Measurements from ENCODE around the gene CCR4.
"Not testable (repeated sequence)": the region's sequence is repeated elsewhere in the genome, so short reads cannot be mapped to it uniquely, and the experiment has no call there.

CCR4 gene

DNA sequence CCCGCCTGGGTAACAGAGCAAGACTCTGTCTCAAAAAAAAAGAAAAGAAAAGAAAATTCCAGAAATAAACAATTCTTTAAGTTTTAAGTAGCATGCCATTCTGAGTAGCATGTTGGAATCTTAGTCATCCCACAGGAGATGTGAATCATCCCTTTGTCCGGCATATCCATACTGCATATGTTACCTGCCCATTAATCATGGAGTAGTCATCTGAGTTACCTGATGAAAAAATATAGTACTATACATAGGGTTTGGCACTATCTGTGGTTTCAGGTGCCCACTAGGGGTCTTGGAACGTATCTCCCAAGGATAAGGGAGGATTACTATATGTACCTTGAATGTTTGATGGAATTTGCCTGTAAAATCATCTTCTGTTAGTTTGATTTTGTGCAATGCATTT lies 6.3 kb upstream of the CCR4 start:
- no peak for DNase-seq
- TF ChIP-seq POLR2A (IDR thresholded peaks at IDR 0.05; ENCODE audit: low read length) = no peak
- no peak for TF ChIP-seq GATA1 (IDR thresholded peaks at IDR 0.05; ENCODE audit: low read depth, low read length)

DNA sequence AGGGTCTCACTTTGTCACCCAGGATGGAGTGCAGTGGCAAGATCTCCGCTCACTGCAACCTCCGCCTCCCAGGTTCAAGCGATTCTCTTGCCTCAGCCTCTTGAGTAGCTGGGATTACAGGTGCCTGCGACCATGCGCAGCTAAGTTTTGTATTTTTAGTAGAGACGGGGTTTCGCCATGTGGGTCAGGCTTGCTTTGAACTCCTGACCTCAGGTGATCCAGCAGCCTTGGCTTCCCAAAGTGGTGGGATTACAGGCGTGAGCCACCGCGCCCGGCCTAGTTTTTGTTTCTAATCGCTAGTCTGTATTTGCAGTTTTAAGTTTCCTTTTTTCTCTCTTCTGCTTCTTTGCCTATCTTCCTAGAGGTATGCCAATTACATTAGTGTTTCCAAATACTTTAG lies 5.8 kb upstream of the CCR4 start:
- not testable (repeated sequence) for DNase-seq

DNA sequence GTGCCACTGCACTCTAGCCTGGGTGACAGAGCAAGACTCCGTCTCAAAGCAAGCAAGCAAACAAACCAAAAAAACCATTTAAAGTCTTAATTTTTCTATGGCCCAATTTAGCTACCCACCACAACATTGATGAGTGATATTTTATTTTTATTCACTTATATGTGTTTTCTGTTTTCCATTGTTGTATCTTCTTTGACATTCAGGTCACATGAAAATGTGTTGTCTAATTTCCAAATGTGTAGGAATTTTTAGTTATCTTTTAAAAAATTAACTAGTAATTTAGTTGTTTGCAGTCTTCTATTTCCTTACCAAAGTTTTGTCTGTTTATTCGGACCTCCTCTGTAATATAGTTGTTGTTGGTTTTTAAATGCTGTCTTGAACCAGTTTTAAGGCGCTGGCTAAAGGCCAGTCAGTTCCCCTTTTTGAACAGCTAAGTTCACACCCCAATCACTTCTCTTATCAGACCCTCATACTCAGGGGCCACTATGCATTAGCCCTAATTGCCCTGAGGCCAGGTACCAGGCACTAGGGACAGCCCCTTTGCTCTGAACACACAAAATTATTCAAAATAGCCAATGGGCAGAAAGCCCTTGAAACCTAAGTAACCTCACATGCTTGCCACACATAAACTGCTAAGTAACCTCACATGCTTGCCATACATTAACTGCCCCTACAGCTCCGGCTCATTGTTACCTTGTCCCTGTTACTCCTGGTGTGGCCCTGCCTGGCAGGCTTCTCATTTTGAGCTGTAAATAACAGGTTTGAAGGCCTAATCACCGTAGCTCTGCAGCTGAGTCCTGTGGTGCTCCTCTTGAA lies 4.3 kb upstream of the CCR4 start:
- no peak for DNase-seq
- TF ChIP-seq GATA1 (IDR thresholded peaks at IDR 0.05; ENCODE audit: low read depth, low read length) (no peak), POLR2A (IDR thresholded peaks at IDR 0.05; ENCODE audit: low read length) (no peak)

DNA sequence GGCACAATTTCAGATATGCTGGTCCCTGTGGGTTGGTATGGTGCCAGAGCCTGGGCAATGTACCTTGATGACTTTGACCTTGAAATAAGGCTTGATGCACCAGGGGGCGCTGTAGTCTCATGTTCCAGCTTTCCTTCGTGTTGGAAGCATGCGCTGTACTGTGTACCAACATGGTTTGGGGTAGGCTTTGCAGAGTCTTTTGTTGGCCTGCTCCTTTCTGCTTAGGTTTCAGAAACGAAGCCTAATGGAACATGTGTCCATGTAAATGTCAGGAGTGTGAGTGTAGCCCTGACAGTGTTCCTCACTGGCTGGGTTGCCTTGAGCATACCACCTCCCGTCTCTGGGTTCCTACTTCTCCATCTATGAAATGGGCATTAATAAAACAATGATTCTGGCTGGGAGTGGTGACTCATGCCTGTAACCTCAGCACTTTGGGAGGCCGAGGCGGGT lies 3.6 kb upstream of the CCR4 start:
- peak; percentile 90 to 93 for DNase-seq
- TF ChIP-seq GATA1 (IDR thresholded peaks at IDR 0.05; ENCODE audit: low read depth, low read length) (no peak), POLR2A (IDR thresholded peaks at IDR 0.05; ENCODE audit: low read length) (no peak)

DNA sequence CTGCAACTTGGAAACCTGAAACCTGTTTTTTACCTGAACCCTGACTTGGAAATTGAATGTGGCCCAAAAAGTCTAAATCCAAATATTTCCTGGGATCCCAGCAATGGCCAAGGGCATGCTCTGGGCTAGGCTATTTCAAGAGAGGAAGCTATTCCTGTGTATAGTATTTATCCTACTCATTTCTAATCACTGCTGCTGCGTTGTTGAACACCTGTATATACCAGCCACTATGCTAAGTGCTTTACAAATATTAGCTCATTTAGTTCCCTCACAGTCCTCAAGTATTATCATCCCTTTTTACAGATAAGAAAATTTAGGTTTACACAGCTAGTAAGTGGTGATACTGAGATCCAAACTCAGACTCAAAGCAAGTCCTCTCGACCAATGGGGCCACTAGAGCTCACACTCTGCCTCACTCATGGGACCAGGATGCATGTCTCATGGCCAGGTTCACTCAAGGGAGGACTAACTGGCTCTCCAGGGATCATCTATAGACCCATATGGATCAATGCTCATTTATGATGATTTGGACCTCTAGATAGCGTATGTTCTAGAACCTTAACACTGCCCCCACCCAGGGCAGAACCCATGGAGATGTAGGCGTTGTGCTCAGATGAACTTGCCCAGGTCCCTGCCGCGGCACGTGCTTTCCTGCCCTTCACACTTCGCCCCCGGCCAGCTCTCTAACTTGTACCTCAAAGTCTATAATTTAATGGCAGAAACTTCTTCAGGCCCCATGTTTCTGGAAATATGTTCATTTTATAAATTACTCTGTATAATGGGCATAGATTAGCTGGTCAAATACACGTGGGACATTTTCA lies 2.6 kb upstream of the CCR4 start:
- DNase-seq = no peak
- TF ChIP-seq GATA1 (IDR thresholded peaks at IDR 0.05; ENCODE audit: low read depth, low read length) = no peak
- no peak for TF ChIP-seq POLR2A (IDR thresholded peaks at IDR 0.05; ENCODE audit: low read length)

DNA sequence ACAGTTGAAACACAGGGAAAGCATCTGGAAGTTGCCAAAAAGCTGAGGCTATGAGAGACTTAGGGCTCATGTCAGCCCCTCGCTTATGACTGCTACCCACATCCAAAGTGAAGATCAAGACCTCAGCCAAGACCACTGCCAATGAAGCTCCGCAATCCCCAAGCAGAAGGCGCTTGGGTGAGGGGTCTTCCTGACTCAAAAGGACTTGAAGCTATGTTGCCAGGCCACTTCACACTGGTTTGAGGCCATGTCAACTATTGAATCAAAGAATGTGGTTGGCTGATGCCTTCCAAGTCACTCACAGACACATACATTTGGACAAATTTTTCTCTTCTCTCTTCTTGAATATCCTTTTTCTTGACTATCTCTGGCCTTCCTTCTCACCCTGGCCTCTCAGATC lies 928 bp upstream of the CCR4 start:
- DNase-seq = no peak

DNA sequence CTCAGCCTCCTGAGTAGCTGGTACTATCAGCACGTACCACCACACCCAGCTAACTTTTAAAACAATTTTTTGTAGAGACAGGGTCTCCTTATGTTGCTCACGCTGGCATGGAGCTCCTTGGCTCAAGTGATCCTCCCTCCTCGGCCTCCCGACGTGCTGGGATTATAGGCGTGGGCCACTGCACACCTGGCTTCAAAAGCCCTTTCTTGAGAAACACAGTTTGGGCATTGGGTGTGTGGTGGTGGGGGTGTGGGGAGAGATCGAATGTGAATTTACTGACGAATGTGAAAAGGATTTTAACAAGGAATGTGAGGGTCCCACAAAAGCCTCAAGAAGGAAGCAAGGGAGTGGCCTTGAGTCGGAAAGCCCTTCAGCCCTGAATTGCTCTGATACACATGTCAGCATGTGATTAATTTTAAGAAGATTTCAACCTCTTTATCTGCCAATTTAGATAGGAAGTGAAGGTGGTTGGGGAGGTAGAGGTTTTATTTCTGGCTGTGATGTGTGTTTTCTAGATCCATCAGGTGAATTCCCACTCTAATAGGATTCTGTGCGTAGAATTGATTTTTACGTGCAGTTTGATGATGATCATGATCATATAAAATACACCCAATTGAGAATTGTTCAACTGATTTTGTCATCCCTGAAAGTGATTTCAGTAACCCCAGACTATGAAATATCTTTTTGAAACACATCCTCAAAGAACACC lies 1.1 kb downstream of the CCR4 start:
- no peak for DNase-seq
- TF ChIP-seq GATA1 (IDR thresholded peaks at IDR 0.05; ENCODE audit: low read depth, low read length) (no peak), POLR2A (IDR thresholded peaks at IDR 0.05; ENCODE audit: low read length) (no peak)

More for the DNA sequence above, 928 bp upstream of the CCR4 start:
- TF ChIP-seq POLR2A (IDR thresholded peaks at IDR 0.05; ENCODE audit: low read length) (no peak), GATA1 (IDR thresholded peaks at IDR 0.05; ENCODE audit: low read depth, low read length) (no peak)

DNA sequence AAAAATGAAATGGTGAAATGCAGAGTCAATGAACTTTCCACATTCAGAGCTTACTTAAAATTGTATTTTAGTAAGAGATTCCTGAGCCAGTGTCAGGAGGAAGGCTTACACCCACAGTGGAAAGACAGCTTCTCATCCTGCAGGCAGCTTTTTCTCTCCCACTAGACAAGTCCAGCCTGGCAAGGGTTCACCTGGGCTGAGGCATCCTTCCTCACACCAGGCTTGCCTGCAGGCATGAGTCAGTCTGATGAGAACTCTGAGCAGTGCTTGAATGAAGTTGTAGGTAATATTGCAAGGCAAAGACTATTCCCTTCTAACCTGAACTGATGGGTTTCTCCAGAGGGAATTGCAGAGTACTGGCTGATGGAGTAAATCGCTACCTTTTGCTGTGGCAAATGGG lies 3.1 kb downstream of the CCR4 start:
- TF ChIP-seq POLR2A (IDR thresholded peaks at IDR 0.05; ENCODE audit: low read length) (no peak), GATA1 (IDR thresholded peaks at IDR 0.05; ENCODE audit: low read depth, low read length) (no peak)
- no peak for DNase-seq

DNA sequence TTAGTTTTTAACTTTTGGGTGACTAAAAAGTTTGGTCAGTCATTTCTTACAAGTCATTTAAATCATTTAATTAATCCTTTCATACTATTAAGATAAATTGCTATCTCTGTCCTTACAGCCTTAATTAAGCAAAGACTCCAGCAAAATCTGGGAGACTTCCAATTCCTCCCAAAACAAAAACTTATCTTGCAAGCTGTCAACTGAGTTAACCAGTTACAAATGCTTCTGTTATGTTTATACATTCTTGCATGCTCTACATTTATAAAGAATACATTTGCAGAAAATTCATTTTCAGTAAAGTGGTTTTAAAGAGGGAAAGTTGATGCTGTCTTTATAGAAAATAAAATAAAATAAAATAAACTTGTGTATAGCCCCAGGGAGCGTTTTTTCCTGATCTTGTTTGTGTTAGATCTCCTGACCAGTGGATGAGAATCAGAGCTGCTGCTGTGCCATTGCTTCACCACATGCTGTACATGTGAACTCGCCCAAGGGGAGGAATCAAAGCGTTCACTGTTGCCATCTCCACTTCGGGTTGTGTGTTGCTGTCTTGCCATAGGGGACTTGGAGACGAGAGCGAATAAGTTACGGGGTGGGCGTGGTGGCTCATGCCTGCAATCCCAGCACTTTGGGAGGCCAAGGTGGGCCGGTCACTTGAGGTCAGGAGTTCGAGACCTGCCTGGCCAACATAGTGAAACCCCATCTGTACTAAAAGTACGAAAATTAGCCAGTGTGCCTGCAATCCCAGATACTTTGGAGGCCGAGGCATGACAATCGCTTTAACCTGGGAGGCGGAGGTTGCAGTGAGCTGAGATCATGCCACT lies 5.5 kb downstream of the CCR4 start:
- no peak for DNase-seq
- TF ChIP-seq GATA1 (IDR thresholded peaks at IDR 0.05; ENCODE audit: low read depth, low read length) (no peak), POLR2A (IDR thresholded peaks at IDR 0.05; ENCODE audit: low read length) (no peak)

DNA sequence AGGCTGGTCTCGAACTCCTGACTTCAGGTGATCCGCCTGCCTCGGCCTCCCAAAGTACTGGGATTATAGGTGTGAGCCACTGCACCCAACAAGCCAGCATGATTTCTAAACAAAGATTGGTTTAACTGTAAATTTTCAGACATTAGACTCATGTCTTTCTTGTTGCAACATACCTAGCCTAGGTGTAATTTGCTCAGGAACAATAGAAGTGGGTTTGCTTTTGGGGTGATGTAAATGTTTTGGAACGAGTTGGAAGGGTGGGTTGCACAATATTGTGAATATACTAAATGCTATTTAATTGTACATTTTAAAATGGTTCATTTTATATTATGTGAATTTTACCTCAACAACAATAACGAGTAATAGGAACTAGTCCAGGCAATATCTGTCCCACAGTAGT lies 7.1 kb downstream of the CCR4 start:
- TF ChIP-seq POLR2A (IDR thresholded peaks at IDR 0.05; ENCODE audit: low read length) (no peak), GATA1 (IDR thresholded peaks at IDR 0.05; ENCODE audit: low read depth, low read length) (no peak)
- DNase-seq = no peak

DNA sequence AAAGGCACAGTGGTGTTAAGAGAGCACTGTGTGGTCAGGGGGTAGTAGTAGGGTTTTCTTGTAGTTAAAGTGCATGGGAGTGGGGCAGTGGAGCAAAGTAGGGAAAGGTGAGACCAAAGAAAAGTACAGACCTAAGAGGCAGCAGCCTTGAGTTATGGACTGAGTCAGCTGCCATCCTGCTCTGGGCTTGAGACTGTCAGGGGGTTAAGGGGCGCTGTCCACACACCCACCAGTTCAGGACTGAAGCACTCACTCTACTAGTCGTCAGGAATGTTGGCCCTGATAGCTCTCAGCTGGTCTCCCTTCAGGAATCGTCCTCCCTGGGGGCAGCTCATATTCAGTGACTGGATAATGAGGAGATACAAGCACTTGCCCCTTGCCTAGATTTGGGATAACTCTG lies 7.9 kb downstream of the CCR4 start:
- TF ChIP-seq POLR2A (IDR thresholded peaks at IDR 0.05; ENCODE audit: low read length) = no peak
- no peak for TF ChIP-seq GATA1 (IDR thresholded peaks at IDR 0.05; ENCODE audit: low read depth, low read length)
- DNase-seq = no peak

DNA sequence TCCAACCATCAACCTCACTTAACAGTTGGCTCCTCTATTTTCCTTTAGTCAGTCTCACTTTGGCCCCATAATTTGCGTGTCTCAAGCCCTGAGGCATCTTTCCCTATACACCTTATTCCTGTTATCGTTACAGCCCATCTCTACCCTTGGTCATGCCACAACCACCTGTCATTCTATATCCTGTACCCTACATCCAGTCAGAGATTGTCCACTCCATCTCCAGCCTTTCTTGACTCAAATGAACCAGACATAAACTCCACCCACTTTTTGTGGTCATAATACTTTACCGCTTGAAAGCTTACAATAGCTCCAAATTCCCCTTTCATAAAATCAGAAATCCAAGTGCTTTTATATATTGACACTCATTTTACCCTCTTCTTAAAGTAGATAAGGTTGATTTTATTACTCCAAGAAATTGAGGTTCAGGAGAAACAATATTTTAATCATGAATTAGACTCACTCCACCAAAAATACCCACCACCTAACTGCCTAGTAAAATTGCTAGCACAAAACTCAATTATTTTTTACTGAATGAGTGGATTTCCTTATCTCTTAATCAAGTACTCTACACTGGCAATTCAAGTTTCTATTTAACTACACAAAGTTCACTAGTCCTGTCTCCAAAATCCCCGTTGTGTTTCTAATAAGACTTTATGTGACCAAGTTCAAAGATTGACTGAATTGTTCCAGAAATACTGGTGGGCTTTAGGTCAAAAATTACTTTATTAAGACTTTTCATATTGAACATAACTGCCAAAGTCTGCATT lies 9.1 kb downstream of the CCR4 start:
- no peak for DNase-seq
- TF ChIP-seq GATA1 (IDR thresholded peaks at IDR 0.05; ENCODE audit: low read depth, low read length) (no peak), POLR2A (IDR thresholded peaks at IDR 0.05; ENCODE audit: low read length) (no peak)

Measured in erythroblast (primary cell).